NCI-H82 treated with DMSO at 0.1 percent for 48 hours (cell line): ENCODE data around the gene SMIM45.

Experiments used
- DNase-seq: peaks from one replicate; lab custom pipeline; 2025; ENCODE audit not compliant: unreplicated experiment; lab: John Stamatoyannopoulos, UW

The SMIM45 gene

GRCh38 chr22:41998361-41999261 lies 46.7 kb downstream of the SMIM45 start, which contains the start of gene WBP2NL:
TSS of gene WBP2NL (plus strand) at chr22:41998788. CDS start at chr22:41998819, 31 bp downstream.
- DNase-seq, result no peak

- DNase-seq, result no peak
These were observed 48.5 kb downstream of the SMIM45 start for GRCh38 chr22:42000466-42000865.

- DNase-seq, result peak; percentile 18
These were observed 49.2 kb downstream of the SMIM45 start for GRCh38 chr22:42001121-42001520.

- DNase-seq, result no peak
These were observed 49.8 kb downstream of the SMIM45 start for GRCh38 chr22:42001706-42002105.

GRCh38 chr22:42007922-42008321 lies 56.0 kb downstream of the SMIM45 start:
- no peak for DNase-seq
